ENCODE results near the gene ANGPTL8. TPM values are rescaled to one million over a fixed set of nuclear protein-coding genes. Genes with fewer than 3 reads are reported as not detected.

ANGPTL8 gene
- total RNA-seq, 2 experiments from 2014 or later: not detected

DNA sequence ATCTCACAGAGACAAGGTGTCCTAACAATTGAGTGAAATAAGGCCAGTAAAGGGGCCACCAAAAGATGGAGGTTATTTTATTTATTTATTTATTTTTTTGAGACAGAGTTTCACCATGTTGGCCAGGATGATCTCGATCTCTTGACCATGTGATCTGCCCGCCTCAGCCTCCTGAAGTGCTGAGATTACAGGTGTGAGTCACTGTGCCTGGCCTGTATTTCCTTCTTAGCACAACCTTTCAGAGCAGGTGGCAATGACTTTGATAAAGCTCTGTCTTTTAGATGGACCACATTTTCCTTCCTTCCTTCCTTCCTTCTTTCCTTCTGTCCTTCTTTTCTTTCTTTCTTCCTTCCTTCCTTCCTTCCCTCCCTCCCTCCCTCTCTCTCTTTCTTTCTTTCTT lies 33.9 kb downstream of the ANGPTL8 start:
- no peaks in the 10 kb centered on the region for H3K9me3 Mint-ChIP-seq
- no peak overlapping the region for H3K4me3 Mint-ChIP-seq
- peaks cover 33% of the 10 kb centered on the region for H3K27me3 Mint-ChIP-seq
- CTCF ChIA-PET: interaction anchor here (0.6 kb wide), 1 partner anchor 28 kb away, joined by 5 read pairs; no protein-coding TSS in a partner anchor
- DNase-seq: no peak
- intact Hi-C loops (cut with micrococcal nuclease): no loop called here
- H3K36me3 Mint-ChIP-seq: peaks cover 1% of the 10 kb centered on the region
- H3K27ac Mint-ChIP-seq: no peak overlapping the region
- H3K4me1 Mint-ChIP-seq (ENCODE audit: low read depth): no peaks in the 10 kb centered on the region
- POLR2A ChIA-PET: no interaction called here

GRCh38 chr19:11273989-11274388 lies 34.6 kb downstream of the ANGPTL8 start:
- Mint-ChIP-seq H3K36me3 (peaks cover 1% of the 10 kb centered on the region), H3K4me3 (no peak overlapping the region), H3K4me1 (ENCODE audit: low read depth) (no peaks in the 10 kb centered on the region), H3K9me3 (no peaks in the 10 kb centered on the region), H3K27ac (no peak overlapping the region), H3K27me3 (peaks cover 29% of the 10 kb centered on the region)
- intact Hi-C loops (cut with micrococcal nuclease): no loop called here
- CTCF ChIA-PET: no interaction called here
- DNase-seq: no peak
- POLR2A ChIA-PET: no interaction called here

DNA sequence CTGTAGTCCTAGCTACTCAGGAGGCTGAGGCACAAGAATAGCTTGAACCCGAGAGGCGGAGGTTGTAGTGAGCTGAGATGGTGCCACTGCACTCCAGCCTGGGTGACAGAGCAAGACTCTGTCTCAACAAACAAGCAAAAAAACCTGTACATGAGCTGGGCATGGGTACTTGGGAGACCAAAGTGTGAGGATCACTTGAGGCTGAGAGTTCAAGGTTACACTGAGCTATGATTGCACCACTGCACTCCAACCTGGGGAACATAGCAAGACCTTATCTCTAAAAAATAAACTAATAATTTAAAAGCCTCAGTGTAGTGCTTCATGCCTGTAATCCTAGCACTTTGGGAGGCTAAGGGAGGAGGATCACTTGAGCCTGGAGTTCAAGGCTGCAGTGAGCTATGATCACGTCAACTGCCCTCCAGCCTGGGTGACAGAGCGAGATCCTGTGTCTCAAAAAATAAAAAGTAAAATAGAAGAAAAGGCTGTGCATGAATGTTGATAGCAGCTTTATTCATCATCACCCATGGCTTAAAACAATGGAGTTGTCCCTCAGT lies 35.2 kb downstream of the ANGPTL8 start:
- peaks cover 28% of the 10 kb centered on the region for H3K27me3 Mint-ChIP-seq
- POLR2A ChIA-PET: no interaction called here
- no peak overlapping the region for H3K4me3 Mint-ChIP-seq
- H3K4me1 Mint-ChIP-seq (ENCODE audit: low read depth): peaks cover 4% of the 10 kb centered on the region
- CTCF ChIA-PET: no interaction called here
- no peak for DNase-seq
- H3K9me3 Mint-ChIP-seq: peaks cover 4% of the 10 kb centered on the region
- H3K36me3 Mint-ChIP-seq: peaks cover 1% of the 10 kb centered on the region
- H3K27ac Mint-ChIP-seq: no peak overlapping the region
- intact Hi-C loops (cut with micrococcal nuclease): no loop called here

GRCh38 chr19:11278670-11279069 lies 39.3 kb downstream of the ANGPTL8 start:
- no peak for DNase-seq
- H3K27ac Mint-ChIP-seq: no peak overlapping the region
- H3K36me3 Mint-ChIP-seq: no peaks in the 10 kb centered on the region
- ChIA-PET CTCF (interaction anchor here (0.5 kb wide), 1 partner anchor 8 kb away, joined by 4 read pairs; no protein-coding TSS in a partner anchor), POLR2A (no interaction called here)
- H3K9me3 Mint-ChIP-seq: peaks cover 5% of the 10 kb centered on the region
- H3K27me3 Mint-ChIP-seq: peaks cover 40% of the 10 kb centered on the region
- no peak overlapping the region for H3K4me3 Mint-ChIP-seq
- intact Hi-C loops (cut with micrococcal nuclease): no loop called here
- H3K4me1 Mint-ChIP-seq (ENCODE audit: low read depth): peaks cover 11% of the 10 kb centered on the region

DNA sequence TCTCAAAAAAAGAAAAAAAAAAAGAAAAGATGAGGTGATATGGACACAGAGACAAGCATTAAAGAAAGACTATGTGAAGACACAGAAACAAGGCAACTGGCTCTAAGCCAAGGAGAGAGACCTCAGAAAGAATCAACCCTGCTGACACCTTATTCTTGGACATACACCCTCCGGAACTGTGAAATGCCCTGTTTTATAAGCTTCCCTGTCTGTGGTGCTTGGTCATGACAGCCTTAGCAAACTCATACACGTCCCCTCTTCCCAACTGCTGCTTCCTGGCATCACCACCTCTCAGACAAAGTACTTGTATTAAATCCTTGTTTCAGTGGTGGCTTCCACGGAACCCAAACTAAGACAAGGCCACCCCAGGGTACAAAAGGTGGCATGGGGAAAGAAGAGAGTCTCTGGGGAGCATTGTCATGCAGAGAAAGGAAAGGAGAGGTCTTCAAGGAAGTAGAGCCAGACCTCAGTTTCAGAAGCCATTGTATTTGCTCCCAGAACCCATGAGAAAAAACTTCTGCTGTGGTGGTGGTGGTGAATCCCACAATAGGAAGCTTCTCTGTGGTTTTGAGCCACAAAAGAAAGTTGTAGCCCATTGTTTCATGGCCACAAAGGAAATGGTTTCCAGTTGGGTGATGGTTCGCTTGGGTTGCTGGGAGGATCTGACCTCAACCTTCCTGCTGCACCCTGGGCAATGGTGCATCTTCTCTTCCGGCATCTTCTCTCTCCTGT lies 40.3 kb downstream of the ANGPTL8 start:
- Mint-ChIP-seq H3K9me3 (peaks cover 5% of the 10 kb centered on the region), H3K36me3 (no peaks in the 10 kb centered on the region), H3K27me3 (peaks cover 37% of the 10 kb centered on the region), H3K4me3 (no peak overlapping the region), H3K27ac (peak overlapping the region; percentile 33), H3K4me1 (ENCODE audit: low read depth) (peaks cover 11% of the 10 kb centered on the region)
- ChIA-PET POLR2A (no interaction called here), CTCF (interaction anchor here (1.6 kb wide), 1 partner anchor 14 kb away, joined by 3 read pairs; no protein-coding TSS in a partner anchor)
- DNase-seq: peak; percentile 61
- intact Hi-C loops (cut with micrococcal nuclease): no loop called here

DNA sequence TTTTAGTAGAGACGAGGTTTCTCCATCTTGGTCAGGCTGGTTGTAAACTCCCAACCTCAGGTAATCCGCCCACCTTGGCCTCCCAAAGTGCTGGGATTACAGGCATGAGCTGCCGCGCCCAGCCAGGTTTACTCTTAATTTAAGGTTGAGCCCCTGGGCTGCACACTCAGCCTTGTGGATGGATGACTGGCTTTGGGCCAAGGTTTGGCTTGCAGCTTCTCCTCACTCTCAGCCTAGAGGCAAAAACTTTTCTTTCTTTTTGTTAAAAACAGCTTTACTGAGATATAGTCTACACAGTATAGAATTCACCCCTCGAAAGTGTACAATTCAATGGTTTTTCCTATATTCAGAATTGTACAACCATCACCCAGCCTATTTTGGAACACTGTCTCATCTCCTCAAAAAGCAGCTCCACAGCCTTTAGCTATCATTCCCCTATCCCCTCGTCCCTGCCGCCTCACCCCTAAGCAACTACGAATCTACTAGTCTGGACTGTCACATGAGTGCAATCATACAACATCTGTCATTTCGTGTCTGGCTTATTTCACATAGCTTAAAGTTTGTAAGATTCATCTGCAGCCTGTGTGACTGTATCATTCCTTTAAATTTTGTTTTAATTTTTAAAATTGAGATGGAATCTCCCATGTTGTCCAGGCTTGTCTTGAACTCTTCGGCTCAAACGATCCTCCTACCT lies 42.1 kb downstream of the ANGPTL8 start:
- CTCF ChIA-PET: interaction anchor here (1.3 kb wide), 1 partner anchor 201 kb away, joined by 4 read pairs; no protein-coding TSS in a partner anchor

GRCh38 chr19:11284515-11284914 lies 45.1 kb downstream of the ANGPTL8 start:
- Mint-ChIP-seq H3K27ac (no peak overlapping the region), H3K4me3 (no peak overlapping the region), H3K36me3 (no peaks in the 10 kb centered on the region), H3K27me3 (peaks cover 33% of the 10 kb centered on the region), H3K9me3 (peaks cover 2% of the 10 kb centered on the region), H3K4me1 (ENCODE audit: low read depth) (peaks cover 9% of the 10 kb centered on the region)
- ChIA-PET CTCF (no interaction called here), POLR2A (no interaction called here)
- DNase-seq: no peak
- intact Hi-C loops (cut with micrococcal nuclease): no loop called here

More for the DNA sequence above, 42.1 kb downstream of the ANGPTL8 start:
- peaks cover 5% of the 10 kb centered on the region for H3K9me3 Mint-ChIP-seq
- no peak overlapping the region for H3K27ac Mint-ChIP-seq
- POLR2A ChIA-PET: no interaction called here
- H3K27me3 Mint-ChIP-seq: peaks cover 32% of the 10 kb centered on the region
- no peak for DNase-seq
- peaks cover 11% of the 10 kb centered on the region for H3K4me1 Mint-ChIP-seq (ENCODE audit: low read depth)
- intact Hi-C loops (cut with micrococcal nuclease): no loop called here
- no peak overlapping the region for H3K4me3 Mint-ChIP-seq
- no peaks in the 10 kb centered on the region for H3K36me3 Mint-ChIP-seq

DNA sequence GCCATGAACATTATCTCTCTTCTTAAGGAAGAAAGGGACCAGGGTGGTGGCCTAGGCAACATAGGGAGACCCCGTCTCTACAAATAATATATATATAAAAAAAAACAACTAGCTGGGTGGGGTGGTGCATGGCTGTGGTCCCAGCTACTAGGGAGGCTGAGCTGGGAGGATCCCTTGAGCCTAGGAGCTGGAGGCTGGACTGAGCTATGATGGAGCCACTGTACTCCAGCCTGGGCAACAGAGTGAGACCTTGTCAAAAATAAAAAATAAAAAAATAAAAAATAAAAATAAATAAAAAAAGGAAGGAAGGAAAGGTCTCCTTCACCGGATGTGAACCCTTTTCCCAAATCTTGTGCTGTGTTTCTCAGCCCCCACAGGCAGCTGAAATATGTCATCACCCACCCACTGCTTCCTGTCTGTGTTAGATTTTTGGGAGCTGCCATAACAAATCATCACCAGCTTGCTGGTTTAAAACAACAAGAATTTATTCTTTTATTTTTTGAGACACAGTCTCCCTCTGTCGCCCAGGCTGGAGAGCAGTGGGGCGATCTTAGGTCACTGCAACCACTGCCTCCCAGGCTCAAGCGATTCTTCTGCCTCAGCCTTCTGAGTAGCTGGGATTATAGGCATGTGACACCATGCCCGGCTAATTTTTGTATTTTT lies 47.0 kb downstream of the ANGPTL8 start:
- Mint-ChIP-seq H3K4me1 (ENCODE audit: low read depth) (no peaks in the 10 kb centered on the region), H3K27ac (no peak overlapping the region), H3K36me3 (no peaks in the 10 kb centered on the region), H3K9me3 (no peaks in the 10 kb centered on the region), H3K27me3 (peaks cover 29% of the 10 kb centered on the region), H3K4me3 (no peak overlapping the region)
- DNase-seq: no peak
- intact Hi-C loops (cut with micrococcal nuclease): no loop called here
- ChIA-PET CTCF (interaction anchor here (0.6 to 0.7 kb wide), 2 partner anchors 15 to 40 kb away, joined by 3 to 4 read pairs; no protein-coding TSS in a partner anchor), POLR2A (no interaction called here)

DNA sequence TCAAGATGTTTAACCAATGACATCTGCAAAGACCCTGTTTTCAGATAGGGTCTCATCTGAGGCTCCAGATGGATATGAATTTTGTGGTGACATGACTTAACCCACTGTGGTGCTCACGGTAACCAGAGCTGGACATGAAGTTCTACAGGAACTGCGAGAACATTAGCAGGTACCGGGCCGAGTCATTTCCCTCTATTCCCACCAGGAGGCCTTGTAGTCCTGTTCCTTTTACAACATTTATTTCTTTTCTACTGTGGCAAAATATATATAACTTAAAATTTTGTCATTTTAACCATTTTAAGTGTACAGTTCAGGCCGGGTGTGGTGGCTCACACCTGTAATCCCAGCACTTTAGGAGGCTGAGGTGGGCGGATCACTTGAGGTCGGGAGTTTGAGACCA lies 48.9 kb downstream of the ANGPTL8 start:
- intact Hi-C loops (cut with micrococcal nuclease): no loop called here
- H3K36me3 Mint-ChIP-seq: no peaks in the 10 kb centered on the region
- H3K4me3 Mint-ChIP-seq: no peak overlapping the region
- ChIA-PET POLR2A (no interaction called here), CTCF (interaction anchor here (1.0 kb wide), 1 partner anchor 21 kb away, joined by 3 read pairs; no protein-coding TSS in a partner anchor)
- H3K27me3 Mint-ChIP-seq: peaks cover 21% of the 10 kb centered on the region
- H3K4me1 Mint-ChIP-seq (ENCODE audit: low read depth): peaks cover 1% of the 10 kb centered on the region
- H3K9me3 Mint-ChIP-seq: no peaks in the 10 kb centered on the region
- H3K27ac Mint-ChIP-seq: no peak overlapping the region
- no peak for DNase-seq

DNA sequence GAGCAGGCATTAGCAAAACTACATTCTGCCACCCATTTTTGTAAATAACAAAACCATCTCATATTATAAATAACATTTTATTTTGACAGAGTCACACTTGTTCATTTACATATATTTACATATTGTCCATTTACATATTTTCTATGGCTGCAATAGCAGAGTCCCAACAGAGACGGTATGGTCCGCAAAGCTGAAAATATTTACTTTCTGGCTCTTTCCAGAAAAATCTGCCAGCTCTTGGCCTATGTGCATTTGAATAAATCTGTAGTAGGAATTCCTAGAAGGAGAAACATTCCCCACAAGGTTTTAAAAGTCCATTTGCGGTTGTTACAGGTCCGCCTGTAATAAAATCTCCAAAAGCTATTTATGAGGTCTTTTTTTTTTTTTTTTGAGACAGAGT lies 50.8 kb downstream of the ANGPTL8 start:
- Mint-ChIP-seq H3K36me3 (no peaks in the 10 kb centered on the region), H3K27me3 (peaks cover 19% of the 10 kb centered on the region), H3K4me3 (no peak overlapping the region), H3K9me3 (no peaks in the 10 kb centered on the region), H3K4me1 (ENCODE audit: low read depth) (peaks cover 10% of the 10 kb centered on the region), H3K27ac (no peak overlapping the region)
- CTCF ChIA-PET: interaction anchor here (1.9 kb wide), 1 partner anchor 47 kb away, joined by 5 read pairs; no protein-coding TSS in a partner anchor
- POLR2A ChIA-PET: no interaction called here
- no peak for DNase-seq
- intact Hi-C loops (cut with micrococcal nuclease): loop anchor here (5.0 kb wide), 1 partner anchor 147 kb away; the partner anchor contains the start of genes ODAD3 and PRKCSH

GRCh38 chr19:11291415-11291814 lies 52.0 kb downstream of the ANGPTL8 start:
- Mint-ChIP-seq H3K36me3 (no peaks in the 10 kb centered on the region), H3K4me3 (no peak overlapping the region), H3K27ac (no peak overlapping the region), H3K27me3 (peaks cover 19% of the 10 kb centered on the region), H3K9me3 (no peaks in the 10 kb centered on the region), H3K4me1 (ENCODE audit: low read depth) (peaks cover 10% of the 10 kb centered on the region)
- no peak for DNase-seq
- ChIA-PET CTCF (interaction anchor here (1.2 to 1.9 kb wide), 3 partner anchors 48 to 191 kb away, joined by 3 to 6 read pairs (median 5); no protein-coding TSS in a partner anchor), POLR2A (no interaction called here)
- intact Hi-C loops (cut with micrococcal nuclease): loop anchor here (5.0 kb wide), 1 partner anchor 146 kb away; the partner anchor contains the start of genes ODAD3 and PRKCSH

All from activated CD4-positive, alpha-beta memory T cell treated with anti-CD3 and anti-CD28 coated beads for 36 hours (primary cell).